GM18870 (cell line): ENCODE results near the gene ETV3L.
"Not testable (repeated sequence)": the region's sequence is repeated elsewhere in the genome, so short reads cannot be mapped to it uniquely, and the experiment has no call there.

ENCODE experiments used
- ATAC-seq: cut with Tn5 transposase; IDR thresholded peaks from one replicate; pipeline ENCODE4 v1.9.1; 2021; ENCODE audit warnings: moderate library complexity; ENCODE audit not compliant: unreplicated experiment

ETV3L gene

DNA sequence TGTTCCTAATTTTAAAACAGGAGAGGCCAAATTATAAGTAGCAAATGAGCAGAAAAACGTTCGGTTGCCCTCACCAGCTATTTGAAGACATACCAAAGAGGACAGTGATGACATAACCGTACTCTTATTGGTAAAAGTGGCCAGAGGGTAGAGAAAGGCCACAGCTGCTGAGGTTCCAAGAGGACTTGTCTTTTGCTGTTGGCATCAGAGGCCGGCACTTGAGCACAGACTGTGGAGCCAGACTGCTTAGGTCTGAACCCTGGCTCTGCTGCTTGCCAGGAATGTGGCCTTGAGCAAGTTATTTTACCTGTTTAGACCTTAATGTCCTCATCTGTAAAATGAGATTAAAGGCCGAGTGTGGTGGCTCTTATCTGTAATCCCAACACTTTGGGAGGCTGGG, 14.9 kb downstream of the ETV3L start:
- no peak for ATAC-seq

DNA sequence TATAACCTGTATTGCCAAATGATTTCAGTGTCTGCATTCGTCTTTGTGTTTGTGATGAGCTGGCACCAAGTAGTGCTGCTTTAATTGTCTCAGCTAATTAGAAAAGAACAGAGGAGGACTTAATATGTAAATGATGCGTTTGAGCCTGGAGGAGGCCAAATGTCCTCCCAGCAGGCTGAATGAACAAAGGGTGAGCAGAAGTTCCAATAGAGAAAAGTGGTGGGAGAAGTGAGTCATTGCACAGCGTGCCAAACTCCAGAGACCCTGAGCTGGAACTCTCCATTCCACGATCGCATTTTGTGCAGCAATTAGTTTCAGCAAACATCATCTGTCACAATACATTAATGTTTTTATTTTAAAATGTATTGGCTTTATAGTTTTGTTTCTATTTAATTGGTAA, 17.9 kb downstream of the ETV3L start:
- no peak for ATAC-seq

DNA sequence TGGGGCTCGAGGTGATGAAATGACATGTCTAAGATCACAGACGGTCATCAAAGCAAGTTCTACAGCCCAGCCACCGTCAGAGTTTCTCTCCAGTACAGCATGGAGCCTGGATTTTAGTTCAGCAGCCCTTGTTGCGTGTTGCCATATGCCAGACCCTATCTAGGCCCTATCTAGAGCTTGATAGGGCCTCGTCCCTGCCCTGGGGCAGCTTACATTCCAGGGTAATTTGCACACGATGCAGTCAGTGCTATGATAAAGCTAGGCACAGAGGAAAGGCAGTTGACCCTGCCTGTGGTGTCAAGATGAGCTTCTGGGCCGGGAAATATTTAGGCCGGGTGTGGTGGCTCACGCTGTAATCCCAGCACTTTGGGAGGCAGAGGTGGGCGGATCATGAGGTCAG, 18.9 kb downstream of the ETV3L start:
- no peak for ATAC-seq

DNA sequence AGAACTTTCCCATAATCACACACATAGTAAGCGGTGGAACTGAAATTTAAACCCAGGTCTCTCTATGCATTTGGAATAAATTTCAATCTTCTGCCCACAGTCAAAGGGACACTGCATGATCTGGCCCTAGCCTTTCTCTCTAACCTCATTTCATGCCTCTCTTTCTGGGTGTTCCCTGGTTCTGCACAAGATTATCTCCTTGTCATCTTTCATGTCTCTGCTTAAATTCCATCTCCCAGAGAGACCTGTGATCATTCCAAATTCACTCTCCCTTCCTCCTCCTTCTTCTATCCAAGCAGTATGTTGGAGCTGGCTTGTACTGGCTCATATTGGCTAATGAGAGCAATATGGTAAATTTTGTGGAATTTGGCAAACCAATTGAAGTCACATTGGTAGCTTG, 22.2 kb downstream of the ETV3L start:
- no peak for ATAC-seq

DNA sequence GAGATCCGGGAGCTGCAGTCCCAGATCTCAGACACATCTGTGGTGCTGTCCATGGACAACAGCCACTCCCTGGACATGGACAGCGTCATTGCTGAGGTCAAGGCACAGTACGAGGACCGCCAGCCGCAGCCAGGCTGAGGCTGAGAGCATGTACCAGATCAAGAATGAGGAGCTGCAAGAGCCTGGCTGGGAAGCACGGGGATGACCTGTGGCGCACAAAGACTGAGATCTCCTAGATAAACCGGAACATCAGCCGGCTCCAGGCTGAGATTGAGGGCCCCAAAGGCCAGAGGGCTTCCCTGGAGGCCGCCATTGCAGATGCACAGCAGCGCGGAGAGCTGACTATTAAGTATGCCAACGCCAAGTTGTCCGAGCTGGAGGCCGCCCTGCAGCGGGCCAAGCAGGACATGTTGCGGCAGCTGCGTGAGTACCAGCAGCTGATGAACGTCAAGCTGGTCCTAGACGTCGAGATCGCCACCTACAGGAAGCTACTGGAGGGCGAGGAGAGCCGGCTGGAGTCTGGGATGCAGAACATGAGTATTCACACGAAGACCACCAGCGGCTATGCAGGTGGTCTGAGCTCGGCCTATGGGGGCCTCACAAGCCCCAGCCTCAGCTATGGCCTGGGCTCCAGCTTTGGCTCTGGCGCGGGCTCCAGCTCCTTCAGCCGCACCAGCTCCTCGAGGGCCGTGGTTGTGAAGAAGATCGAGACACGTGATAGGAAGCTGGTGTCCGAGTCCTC, 25.5 kb downstream of the ETV3L start:
- no peak for ATAC-seq

DNA sequence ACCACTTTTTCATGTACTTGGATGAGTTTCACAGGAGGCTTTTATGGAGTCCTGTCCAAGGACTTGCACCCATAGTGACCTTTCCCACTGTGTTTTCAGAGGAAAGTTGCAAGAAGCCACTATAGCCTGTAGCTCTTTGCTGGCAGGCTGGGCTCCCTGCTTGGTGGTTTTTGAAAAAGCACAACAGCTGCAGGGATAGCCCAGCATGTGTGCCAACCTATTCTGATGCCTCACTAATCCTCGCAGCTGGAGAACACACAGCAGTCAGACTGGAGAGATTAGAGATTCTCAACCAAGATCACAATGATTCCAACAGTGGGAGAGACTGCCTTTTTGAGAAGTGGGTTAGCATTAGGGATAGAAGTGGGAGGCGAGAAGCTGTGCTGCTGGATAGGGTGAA, 30.0 kb downstream of the ETV3L start:
- no peak for ATAC-seq

DNA sequence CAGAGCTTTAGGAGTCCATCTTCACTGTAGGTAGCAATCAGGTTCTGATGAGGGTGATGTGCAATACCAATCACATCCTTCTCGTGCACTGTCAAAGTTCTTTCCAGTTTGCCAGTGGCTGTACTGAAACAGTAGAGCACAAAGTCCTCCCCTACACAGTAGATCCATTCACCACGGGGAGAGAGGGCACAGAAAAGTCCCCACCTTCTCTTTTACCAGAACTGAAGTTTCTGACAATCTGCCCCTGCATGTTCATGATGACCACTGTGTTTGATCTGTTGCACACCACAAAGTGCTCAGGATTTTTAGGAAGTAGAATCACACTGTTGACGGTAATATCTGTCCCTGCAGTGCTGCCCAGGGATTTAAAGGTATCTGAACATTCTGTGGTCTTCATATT, 40.4 kb downstream of the ETV3L start:
- ATAC-seq: not testable (repeated sequence)

DNA sequence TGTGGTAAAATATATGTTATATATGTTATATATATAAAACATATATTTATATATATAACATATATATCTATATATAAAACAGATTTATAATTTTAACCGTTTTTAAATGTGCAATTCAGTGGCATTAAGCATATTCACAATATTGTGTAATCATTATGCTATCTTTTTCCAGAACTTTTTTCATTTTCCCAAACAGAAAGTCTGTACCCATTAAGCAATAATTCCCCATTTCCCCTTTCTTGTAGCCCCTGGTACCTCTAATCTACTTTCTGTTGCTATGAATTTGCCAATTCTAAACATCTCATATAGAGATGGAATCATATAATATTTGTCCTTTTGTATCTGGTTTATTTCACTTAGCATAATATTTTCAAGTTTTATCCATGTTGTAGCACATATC, 43.3 kb downstream of the ETV3L start:
- no peak for ATAC-seq

DNA sequence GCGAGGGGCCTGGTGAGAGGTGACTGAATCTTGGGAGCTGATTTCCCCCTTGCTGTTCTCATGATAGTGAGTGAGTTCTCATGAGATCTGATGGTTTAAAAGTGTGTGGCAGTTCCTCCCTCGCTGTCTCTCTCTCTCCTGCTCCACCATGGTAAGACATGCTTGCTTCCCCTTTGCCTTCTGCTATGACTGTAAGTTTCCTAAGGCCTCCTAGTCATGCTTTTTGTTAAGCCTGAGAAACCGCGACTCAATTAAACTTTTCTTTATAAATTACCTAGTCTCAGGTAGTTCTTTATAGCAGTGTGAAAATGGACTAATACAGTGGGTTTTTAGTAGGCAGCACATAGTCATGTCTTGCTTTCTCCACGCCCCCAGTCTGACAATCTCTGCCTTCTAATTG, 43.9 kb downstream of the ETV3L start:
- not testable (repeated sequence) for ATAC-seq

DNA sequence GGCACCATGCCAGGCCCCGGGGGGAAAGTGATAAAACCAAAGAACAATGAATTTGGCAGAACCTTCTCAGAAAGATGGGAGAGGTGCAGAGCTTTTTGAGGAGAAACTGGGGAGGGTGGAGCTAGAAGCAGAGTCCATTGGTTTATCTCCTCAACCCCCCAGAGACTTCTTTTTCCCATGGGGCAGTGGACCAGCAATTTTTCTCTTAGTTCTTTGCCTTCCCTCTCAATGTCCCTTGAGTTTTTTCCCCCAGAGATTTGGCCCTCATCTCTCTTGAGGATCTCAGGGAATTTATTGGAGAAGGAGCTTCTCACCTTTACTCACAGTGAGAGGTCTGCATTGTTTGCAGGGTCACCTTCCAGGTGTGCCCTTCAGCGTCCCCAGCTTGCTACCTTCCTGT, 48.8 kb downstream of the ETV3L start:
- ATAC-seq: no peak

DNA sequence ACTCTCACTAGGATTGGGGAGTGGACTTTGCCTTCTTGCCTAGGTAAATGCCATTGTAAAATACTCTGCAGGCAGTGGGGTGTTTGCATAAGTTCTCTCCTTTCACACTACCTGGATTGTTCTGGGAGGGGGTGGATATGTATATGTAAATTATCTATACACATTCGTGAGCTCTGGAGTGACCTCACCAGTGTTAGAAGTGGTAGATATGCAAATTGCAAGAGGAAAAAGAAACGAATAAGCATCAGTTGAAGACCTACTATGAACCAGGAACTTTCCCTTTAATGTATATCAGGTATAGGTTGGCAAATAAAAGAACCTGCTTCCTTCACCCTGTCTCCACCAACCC, 52.6 kb downstream of the ETV3L start:
- ATAC-seq: no peak

DNA sequence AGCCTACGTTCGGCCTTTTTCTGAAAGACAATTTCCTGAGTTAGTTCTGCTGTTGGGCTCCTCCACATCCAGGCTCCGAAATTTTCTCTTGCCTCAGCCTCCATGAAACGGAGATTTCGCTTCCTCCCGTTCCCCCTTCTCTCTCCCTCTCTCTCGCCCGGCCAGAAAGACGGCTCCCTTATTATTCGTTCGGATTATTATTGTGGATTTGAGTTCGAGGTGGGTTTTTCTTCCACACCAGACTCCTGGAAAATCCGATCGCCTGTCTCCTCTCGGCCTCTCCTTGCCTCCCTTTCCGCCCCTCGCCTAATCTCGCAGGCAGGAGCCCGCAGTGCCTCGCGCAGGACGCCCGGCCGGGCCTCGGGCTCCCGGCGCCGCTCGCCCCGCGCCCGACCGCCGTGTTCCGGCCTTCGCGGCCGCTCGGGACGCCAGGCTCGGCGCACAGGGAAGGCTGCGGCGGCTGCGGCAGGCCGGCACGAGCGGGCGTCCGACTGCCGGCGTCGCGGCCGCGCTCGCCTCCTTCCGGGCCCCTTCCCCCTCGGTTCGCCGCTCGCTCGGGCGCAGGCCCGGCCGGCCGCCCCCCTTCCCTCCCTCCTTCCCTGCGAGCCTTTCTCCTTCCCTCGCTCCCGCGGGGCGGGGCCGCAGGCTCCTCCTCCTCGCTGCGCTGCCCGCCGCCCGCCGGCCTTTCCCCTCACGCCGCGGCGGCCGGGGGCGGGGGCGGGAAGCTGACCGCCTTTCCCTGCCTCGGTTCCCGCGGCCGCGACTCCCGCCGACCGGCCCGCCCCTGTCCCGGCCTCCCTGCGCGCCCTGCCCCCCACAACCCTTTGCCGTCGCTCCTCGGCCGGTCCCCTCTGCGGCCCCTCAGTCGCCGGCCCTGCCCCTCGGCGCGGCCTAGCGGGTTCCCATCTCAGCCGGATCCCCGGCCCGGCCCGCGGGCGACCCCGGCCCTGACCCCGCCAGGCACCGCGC, 54.1 kb downstream of the ETV3L start, which contains the start of gene ARHGEF11:
Gene ARHGEF11, minus strand, starts transcription at position 493 of the 969 bp plus-strand sequence. CDS start 1,412 bp downstream, outside the sequence.
- ATAC-seq: no peak

DNA sequence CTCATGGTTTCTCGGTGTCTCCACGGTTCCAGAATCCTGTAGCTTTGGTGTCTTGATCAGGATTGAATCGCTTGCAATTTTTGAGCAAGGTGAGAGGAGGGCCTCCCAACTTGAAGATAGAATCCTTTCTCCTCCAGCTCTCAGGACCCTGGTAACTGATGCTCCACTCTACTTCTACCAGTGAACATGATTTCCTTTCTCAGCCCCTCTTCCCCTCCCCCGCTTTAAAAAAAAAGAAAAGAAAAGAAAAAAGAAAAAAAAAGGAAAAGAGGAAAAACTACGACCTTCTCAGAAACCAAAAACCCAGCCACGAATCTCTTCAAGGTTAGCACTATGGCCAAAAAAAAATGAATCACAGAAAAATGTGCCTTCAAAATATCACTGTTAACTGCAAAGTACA, 55.3 kb downstream of the ETV3L start:
- ATAC-seq: no peak

DNA sequence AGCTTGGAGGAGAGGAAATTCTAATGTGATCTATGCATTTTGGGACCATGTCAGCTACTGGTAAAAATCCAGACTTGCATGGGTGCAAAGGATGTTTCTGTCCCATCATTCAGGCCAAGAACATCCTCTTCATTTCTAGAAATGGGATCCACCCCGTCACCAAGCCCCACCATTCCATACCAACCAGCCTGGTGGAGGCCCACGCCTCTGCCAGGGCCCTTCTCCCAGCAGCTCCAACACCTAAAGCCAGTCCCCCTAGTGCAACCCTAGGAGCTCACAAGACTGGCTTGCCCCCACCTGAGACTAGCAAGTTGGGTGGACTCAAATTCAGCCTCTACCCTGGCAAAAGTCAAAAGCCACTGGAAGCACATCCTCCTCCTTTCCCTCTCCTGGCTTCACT, 55.9 kb downstream of the ETV3L start:
- ATAC-seq: no peak

DNA sequence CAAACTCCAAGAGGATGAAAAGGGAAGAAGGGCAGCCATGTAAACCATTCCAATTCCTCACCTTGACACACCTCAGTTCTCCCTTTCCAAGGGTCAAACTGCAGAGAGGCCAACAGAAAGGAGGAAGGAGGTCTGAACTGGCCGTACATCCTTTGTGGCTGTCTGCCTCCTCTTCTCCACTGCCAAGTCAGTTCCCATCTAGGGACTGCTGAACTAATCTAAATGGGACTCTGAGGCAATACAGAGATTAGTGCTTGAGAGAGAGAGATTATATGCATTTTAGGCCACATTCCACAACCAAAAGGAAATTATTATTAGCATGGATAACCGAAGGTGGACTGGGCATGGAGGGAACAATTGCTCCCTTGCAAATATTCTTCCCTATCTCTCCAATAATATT, 56.8 kb downstream of the ETV3L start:
- ATAC-seq: no peak
